HG02973 (cell line): ENCODE results near the gene HS6ST1.

Experiments
- ATAC-seq: cut with Tn5 transposase; IDR thresholded peaks from one replicate; pipeline ENCODE4 v1.9.1; 2021; ENCODE audit warnings: moderate library complexity; ENCODE audit not compliant: unreplicated experiment

Gene HS6ST1

DNA sequence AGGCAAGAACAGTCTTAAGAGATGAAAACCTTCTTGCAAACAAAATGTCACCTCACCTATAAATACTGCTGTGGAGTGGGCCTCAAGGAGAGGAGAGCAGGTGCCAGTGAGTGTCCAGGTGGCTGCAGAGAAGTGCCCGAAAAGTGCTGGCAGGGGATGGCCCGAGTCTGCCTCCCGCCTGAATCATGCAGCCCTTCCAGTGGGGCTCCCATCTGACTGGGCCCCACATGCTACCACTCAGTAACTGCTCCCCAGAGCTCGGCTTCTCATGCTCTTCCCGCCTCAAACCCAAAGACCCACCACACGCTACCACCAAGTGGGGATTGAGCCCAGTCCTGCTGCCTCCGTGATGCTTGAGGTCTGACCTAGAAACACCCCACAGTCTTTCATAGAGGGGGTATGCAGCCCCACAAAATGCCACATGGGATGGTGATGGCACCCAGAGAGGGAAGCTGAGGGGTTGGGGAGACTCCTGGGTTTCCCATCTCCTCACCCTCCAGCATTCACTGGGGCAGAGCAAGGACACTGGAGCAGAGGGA is 7.4 kb downstream of the HS6ST1 start:
- ATAC-seq = no peak

DNA sequence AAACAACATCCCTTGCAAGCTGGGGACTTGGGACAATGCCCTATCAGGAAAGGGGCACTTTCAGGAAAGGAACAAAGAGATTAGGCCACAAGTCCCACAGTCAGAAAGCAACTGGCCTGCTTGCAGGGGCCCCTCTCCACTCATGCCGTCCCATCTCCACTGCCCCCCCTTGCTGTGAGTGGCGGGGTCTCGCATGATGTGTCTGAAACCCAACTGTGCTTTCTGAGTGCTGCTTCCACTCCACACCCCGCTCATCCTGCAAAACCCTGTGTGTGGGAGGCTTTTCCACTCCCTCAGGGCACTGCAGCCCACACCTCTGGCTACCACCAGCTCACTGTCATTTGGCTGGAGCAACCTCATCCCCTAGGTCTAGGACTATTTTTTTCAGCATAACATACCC is 7.9 kb downstream of the HS6ST1 start:
- ATAC-seq = no peak

DNA sequence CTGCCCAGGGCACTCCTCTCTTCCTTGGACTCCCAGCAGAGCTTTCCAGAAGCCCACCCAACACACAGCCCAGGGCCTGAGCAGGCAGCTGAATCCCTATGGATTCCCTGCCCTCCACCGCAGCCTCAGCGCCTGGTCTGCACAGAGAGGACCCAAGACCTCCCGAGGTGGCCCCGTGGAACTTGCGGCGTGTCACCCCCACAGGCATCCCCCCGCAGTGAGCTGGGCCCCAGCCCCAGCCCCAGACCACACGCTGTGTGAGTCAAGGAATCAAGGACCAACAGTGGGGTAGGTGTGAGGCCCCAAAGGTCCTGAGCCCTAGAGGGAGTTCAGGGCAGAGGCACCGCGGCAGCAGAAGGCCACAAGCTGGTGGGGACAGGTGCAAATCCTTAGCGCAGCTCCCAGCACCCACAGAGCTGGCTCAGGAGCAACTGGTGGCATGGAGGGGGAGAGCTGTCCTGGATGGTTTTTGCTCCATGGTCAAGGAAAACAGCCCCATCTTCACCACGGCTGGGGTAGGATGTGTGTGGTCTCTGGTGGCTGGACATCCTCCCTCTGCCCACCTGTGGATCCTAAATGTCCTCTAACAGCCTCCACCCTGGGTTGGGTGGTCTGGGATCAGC is 8.5 kb downstream of the HS6ST1 start:
- no peak for ATAC-seq

DNA sequence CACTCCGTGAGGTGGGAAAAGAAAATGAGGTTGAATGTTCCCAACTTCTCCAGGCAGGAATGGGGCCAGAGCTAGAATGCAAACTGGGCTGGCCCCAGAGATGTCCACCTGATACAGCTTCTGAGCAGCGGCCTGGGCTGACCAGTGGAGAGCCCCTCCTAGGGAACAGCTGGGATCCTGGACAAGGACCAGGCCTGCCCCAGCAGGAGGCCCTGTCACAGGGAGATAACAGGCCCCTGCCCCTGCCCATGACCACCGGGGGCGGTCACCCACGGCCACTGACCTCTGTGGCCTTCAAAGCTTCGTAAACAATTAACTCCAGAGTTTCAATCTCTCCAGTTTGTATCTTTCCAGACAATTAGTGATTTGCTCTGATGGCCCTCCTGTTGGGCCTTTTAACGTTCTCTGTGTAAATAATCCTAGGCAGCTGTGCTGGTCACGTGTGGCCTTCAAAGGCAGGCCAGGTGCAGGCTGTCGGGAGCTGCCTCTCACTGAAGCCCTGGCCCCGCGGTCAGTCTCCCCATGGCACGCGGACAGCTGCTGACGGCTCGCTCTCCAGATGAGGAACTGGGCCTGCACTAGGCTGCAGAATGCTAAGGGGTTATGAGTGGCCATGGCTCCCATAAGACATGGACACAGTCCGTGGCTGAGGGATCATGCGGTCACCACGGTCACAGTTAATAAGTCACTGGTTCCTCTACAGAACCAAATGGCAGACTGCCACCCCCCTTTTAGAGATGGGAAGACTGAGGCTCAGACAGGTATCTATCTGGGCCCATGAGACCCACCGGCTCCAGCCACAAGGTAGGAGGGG is 9.2 kb downstream of the HS6ST1 start:
- ATAC-seq = no peak

DNA sequence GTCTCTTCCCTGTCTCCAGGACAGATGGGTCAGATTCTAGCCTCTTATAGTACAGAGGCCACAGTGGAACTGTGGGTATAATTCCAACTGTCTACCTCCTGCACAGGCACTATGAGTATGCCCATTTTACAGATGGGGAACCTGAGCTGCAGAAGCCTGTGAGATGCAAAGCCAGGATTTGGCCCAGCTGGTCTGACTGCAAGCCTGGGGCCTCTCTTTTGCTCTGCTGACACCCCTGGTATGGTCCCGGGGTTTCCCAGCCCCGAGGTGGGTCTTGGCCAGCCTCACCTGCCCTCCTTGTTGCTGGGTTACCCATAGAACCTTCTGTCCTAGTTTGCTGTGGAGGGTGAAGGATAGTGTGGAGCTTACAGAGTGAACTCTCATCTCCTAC is 9.8 kb downstream of the HS6ST1 start:
- no peak for ATAC-seq

DNA sequence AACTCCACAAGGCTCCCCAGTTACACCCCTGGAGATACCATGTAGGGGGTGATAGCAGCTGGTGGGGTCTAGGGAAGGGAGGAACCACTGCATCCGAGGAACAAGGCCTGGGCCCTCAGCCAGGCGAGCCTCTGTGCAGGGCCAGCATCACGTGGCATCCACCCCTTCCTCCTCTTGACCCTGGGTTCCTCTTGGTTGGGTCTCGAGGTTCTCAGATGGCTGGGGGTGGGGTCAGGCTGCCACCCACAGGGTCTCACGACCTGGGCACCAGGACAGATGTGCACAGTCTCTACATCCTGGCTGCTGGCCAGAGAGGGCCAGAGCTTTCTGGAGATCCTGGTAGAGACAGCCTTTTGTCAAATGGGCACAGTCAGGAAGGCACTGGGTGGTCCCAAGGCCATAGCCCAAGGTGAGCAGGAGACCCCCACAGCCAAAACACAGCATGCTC is 10.4 kb downstream of the HS6ST1 start:
- ATAC-seq = no peak

DNA sequence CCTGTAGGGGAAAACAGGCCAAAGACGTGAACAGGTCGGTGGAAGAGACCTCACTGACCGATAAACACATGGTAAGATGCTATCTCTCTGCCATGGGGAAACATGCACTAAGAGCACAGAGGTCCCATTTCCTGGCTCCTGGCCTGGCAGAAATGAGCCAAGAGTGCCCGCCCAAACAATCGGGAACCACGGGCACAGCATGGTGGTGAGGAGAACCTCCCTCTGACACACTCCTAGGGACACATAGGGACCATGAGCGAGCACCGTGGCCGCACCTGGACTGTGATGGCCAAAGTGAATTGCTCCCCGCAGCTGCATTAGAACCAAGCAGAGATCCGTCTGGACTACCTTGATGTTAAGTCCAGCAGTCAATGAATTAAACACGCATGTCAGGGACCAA is 11.1 kb downstream of the HS6ST1 start:
- no peak for ATAC-seq

DNA sequence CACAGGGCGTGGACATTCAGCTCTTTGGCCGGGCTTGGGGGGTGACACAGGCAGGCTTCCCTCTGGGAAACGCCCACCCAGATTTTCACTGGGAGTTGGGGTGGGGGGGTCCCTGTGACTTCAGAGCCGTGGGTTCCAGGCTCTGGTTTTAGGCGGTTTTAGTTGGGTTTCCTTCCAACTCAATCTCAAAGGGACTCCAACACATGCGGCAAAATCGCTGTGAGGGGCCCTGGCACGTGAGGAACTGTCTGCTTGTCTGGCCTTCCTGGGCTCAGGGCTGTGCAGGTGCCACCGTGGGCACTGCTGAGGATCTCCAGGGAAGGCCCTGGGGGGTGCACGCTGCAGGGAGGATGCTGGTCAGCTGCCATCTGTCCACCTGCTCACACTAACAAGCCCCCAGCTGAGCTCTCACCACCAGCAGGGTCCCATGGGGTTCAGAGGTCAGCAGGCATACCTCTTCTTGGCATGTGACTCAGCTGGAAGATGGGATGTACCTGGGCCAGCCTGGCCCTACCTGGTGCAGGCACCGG is 11.7 kb downstream of the HS6ST1 start:
- no peak for ATAC-seq

DNA sequence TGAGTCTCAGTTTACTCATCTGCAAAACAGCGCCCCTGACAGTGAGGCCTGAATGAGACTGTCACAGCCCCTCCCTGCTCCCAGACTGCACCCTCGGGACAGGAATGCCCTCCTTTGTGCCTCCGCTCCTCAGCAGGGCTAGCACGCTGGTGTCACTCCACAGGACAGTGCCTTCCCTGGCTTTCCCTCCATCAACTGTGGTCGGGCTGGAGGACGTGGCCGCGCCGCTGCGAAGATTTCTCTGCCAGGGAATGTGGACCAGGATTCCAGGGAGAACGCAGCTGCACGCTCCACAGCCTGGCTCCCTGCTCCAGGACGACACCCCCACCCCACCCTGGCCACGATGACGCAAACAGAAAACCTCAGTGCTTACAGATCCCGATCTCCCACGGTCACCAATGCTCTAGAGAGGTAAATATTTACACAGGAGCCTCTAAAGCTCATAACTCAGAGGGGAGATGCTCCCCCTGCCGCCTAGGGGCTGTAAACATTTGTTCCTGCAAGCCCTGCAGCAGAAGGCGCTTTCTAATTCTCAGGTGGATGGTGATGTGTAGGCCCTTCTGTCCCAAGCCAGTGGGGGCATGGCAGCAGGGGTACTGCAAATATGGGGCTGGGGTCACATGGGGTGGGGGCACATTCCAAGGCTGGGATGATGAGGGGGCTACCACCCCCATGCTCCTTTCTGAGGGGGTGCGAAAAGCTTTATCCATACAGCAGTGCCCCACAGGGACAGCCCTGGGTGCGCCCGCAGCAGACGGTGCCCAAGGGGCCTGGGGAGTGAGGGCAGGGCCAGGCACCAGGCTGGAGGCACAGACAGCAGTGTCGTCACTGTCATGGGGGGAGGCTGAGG is 12.4 kb downstream of the HS6ST1 start:
- ATAC-seq = no peak

DNA sequence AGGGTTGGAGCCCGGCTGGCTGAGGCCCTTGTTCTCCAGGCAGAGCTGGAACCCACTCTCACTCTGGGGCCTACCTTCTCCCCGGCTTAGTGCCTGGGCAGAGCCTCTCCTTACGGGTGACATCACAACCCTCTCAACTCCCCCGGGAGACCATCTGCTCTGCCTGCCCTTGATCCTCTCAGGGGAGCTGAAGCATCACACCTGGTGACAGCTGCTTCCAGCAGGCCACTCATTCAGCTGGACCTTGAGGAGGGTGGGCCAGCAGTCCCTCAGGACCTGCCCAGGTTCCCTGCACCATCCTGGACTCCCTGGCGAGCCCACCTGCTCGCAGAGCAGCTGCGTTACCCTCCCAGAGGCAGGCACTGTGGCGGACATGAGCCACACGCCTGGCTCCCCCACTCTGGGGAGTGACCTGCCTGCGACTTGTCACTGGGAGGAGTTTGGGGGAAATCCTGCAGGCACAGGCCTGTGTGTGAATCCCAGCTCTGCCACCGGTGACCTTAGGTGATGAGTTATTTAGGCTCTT is 13.1 kb downstream of the HS6ST1 start:
- no peak for ATAC-seq

DNA sequence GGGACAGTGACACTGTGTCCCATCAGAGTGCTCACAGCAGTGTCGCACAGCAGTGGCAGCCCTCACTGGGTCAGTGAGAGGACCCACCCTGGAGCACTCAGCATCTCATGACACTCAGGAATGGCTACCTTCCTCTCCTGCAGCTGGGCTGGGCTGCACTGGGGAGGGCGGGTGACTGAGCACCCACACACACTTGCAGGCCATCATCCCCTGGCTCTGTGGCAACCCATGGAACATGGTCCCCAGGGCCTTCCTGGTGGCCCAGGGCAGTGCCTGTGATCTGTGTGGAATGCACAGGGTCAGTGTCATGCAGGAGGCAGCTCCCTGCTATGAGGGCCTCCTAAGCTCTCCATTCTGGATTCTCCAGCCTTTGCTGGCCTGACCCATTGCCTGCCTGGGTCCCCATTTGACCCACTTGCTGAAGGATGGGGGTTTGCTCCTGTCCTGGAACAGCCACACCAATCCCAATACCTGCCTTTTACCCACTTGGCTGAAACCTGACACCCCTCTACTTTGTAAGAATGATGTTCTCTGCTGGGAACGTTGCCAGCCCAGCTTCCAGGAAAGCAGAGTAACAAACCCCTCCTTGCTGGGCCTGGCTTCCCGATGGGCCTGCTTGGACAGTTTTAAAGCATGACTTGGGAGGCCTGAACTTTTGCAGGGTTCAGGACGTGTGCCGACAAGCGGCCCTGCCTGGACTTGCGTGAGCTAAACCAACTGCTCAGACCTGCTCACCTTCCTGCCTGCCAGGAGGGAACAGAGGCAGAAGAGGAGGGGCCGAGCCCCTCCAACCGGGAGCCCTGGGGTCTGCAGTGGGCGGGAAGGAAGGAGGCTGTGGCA is 13.7 kb downstream of the HS6ST1 start:
- ATAC-seq = no peak

DNA sequence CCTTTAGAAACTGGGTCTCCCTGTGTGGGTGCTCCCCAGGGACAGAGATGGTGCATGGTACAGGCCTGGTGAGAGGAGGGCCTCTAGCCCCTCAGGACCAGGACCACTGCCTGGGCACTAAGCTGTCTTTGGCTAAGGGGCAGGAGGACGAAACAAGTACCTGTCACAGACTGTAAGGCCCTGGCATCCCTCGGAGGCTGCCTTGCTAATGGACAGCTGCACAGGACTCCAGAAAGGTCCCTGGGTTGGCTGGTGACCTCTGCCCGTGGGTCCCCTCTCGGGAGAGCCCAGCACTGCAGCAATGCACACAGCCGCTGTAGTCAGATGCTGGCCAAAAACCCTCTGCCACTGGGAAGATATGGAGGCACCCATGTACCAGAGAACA is 14.3 kb downstream of the HS6ST1 start:
- ATAC-seq = no peak

DNA sequence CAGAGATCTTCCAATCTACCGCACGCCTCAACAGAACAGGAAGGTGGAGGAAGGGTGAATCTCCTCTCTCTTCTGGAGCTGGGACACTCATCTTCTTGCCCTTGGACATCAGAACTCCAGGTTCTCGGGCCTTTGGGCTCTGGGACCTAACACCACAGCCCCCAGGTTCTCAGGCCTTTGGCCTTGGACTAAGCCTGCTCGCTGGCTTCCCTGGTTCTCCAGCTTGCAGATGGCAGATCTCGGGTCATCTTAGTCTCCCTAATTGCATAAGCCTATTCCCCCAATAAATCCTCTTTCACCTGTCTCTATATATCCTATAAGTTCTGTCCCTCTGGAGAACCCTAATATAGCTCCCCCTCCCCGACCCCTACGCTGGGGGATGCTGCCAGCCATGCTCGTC is 14.8 kb downstream of the HS6ST1 start:
- ATAC-seq = no peak

DNA sequence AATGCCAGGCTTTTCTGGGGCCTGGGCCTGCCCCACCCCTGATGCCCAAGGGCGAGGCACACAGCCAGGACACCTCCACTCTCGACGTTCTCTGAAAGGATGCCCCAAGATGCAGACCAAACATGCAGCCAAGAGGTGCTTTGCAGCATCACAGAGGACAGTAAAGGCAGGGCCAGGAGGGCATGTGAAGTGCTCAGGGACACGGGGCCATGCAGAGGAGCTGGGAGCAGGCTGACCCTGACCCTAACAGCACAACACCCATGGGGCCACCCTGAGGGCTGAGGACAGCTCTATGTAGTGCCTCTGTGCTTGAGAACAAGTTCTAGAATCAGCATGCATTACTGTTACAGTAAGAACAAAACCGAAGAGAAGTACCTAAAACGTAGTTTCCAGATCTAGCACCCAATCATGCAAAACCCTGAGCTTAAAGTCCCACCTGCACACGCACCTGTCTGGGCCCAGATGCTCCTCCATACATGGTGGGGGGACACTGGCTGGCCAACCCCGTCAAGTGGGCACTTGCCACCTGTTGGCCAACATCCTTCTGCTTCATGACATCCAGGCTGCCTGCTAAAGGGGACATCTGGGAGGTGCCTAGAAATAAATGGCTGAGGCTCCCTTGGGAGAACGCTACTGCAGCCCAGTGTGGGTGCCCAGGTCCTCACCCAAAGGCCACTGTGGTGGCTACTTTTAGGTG is 15.4 kb downstream of the HS6ST1 start:
- ATAC-seq = no peak

DNA sequence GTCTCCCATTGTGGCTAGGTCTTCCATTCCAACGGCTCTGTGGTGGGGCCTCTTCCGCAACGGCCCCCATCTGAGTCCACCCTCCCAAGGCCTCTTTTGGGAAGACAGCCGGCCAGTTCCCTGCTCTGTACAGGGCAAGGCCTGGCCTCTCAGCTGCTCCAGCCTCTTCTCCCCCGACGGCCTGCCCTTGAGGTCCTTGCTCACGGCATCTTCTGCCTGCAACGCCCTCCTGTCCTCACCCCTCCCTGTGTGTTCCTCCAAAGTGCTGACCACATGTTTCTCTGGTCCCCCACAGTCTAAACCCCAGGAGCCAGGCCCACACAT is 16.0 kb downstream of the HS6ST1 start:
- ATAC-seq = no peak

DNA sequence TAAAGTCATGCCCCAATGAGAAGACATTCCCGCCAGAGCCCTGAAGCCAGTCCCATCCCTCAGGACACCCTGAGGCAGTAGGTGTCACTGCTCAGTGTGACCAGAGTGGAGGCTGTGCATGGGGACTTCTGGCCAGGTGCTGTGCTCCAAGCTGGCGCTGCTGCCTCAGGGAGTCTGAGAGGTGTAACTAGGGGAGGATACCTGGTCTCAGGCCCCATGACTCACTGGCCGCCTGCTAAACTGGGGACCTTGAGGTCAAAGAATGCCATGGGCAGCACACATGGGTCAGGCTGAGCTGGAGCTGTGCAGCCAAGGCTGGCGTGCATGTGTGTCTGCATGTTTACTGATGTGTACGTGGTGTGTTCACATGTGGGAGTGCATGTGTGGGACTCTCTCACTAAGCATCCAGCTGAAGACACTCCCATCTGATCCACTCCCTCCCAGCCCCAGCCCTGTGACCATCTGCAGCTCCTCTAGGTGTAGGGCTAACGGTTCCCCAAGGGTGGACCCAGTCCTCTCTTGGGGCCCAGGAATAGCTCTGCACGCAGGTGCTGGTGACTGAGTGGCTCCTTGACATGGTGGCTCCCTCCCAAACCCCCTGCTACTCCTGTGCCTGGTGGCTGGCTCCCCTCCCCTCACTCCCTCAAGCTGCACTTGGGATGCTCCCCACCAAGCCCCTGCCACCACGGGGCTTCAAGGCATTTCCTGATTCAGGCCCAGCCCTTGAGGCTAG is 16.5 kb downstream of the HS6ST1 start:
- ATAC-seq = no peak

DNA sequence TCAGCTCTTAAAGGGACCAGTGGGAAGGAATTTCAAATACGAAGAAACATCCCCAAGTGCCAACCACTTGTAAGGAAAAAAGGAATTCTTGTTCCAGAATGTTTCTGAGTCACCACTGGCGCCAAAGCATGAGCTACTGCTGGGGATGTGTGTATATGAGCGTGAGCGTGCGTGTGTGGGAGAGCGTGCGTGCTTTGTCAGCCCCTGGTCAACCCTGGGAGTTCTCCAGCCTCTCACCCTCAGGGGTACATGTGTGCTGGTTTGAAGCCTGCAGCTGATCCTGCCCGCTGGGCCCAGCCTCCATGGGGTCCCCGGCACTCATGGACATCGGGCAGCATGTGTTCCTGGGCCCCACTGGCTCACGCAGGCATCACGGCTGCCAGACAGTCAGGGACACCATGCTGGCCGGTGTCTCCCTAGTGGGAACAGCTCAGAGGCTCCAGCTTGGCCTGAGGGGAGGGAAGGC is 17.1 kb downstream of the HS6ST1 start:
- no peak for ATAC-seq

DNA sequence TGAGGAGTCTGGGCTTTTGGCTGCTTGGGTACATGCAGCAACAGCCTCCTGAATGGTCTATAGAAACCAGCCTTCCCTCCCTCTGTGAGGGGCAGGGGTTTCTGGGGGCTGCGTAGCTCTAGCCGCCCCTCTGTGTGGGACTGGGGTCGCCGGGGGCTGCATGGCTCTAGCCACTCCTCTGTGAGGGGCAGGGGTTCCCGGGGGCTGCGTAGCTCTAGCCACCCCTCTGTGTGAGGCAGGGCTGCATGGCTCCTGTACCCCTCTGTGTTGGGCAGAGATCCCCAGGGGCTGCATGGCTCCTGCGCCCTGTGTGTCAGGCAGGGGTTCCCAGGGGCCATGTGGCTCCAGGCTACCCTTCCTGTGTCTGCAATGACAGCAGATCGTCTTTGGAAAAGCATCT is 17.6 kb downstream of the HS6ST1 start:
- ATAC-seq = no peak
